Hepatocyte (in vitro differentiated cells): Measurements from ENCODE around the gene KCNS1. TPM values are rescaled to one million over a fixed set of nuclear protein-coding genes. Genes with fewer than 3 reads are reported as not detected.

ENCODE experiments used
- DNase-seq: peaks from one replicate; pipeline ENCODE4 v3.0.0-alpha.2; 2016; ENCODE audit warnings: low spot score
- H2AFZ ChIP-seq: fragments of 200-600 bp; sonication (generic); 2 replicates; pipeline ENCODE4 v1.6.0; 2016; ENCODE audit warnings: antibody characterized with exemption, mild to moderate bottlenecking
- H3K27ac ChIP-seq: fragments of 200-600 bp; sonication (generic); 2 replicates; pipeline ENCODE4 v1.5.1; 2016; ENCODE audit warnings: mild to moderate bottlenecking
- H3K27me3 ChIP-seq: fragments of 200-600 bp; sonication (generic); 2 replicates; pipeline ENCODE4 v1.6.1; 2016
- H3K36me3 ChIP-seq: fragments of 200-600 bp; sonication (generic); replicated peaks from 2 replicates; pipeline ENCODE4 v1.5.1; 2016; ENCODE audit warnings: low read depth; ENCODE audit not compliant: insufficient read depth
- H3K4me1 ChIP-seq: fragments of 200-600 bp; sonication (generic); 2 replicates; pipeline ENCODE4 v1.5.1; 2016; ENCODE audit warnings: mild to moderate bottlenecking, moderate library complexity; ENCODE audit not compliant: insufficient read depth
- H3K4me2 ChIP-seq: fragments of 200-600 bp; sonication (generic); 2 replicates; pipeline ENCODE4 v1.6.0; 2016
- H3K4me3 ChIP-seq: fragments of 200-600 bp; sonication (generic); 2 replicates; pipeline ENCODE4 v1.5.1; 2016; ENCODE audit warnings: mild to moderate bottlenecking
- H3K79me2 ChIP-seq: fragments of 200-600 bp; sonication (generic); 2 replicates; pipeline ENCODE4 v1.6.0; 2017; ENCODE audit warnings: mild to moderate bottlenecking
- H3K9me2 ChIP-seq: fragments of 200-600 bp; sonication (generic); replicated peaks from 2 replicates; pipeline ENCODE4 v1.6.0; 2017; ENCODE audit warnings: mild to moderate bottlenecking; ENCODE audit not compliant: insufficient read depth
- H3K9me3 ChIP-seq: fragments of 200-600 bp; sonication (generic); 2 replicates; pipeline ENCODE4 v1.5.1; 2016; ENCODE audit warnings: low read depth, mild to moderate bottlenecking
- H4K20me1 ChIP-seq: fragments of 200-600 bp; sonication (generic); 2 replicates; pipeline ENCODE4 v1.6.0; 2016; ENCODE audit warnings: mild to moderate bottlenecking; ENCODE audit not compliant: insufficient read depth, poor library complexity, severe bottlenecking
- EZH2 ChIP-seq: fragments of 200-600 bp; sonication (generic); IDR thresholded peaks from 2 replicates; pipeline ENCODE4 v1.6.1; 2016; ENCODE audit warnings: antibody characterized with exemption, mild to moderate bottlenecking, borderline replicate concordance
- EZH2phosphoT487 ChIP-seq: fragments of 200-600 bp; sonication (generic); IDR thresholded peaks from one replicate; pipeline ENCODE4 v1.6.1; 2018; ENCODE audit warnings: antibody characterized with exemption, mild to moderate bottlenecking, low read depth, moderate library complexity; ENCODE audit not compliant: unreplicated experiment, severe bottlenecking
- WGBS: methylation state at CpG from one replicate; pipeline ENCODE4 v1.1.6; 2016; ENCODE audit warnings: low lambda C conversion rate; ENCODE audit errors: missing lambda C conversion rate; 5-methylcytosine and 5-hydroxymethylcytosine counted together
- polyA plus RNA-seq: library from polyadenylated mRNA; unstranded; fragments of >200 nt; fragmentation: Nextera tagmentation; extraction: Ambion mirVana; gene quantifications from 2 replicates; pipeline ENCODE4 v1.2.1, GENCODE V29; 2016
- total RNA-seq: library from RNA; depleted of rRNA; stranded (reverse); fragments of >200 nt; gene quantifications from 2 replicates; pipeline ENCODE4 v1.2.3, GENCODE V29; 2014
- TF ChIP-seq, protein P1 (sequence below): fragments of 200-600 bp; sonication (generic); IDR thresholded peaks from 2 replicates; pipeline ENCODE4 v1.5.1; 2016; ENCODE audit warnings: antibody characterized with exemption, mild to moderate bottlenecking; ENCODE audit not compliant: poor library complexity

The KCNS1 gene
- total and polyA plus RNA-seq, 2 experiments from 2014 or later, result 0.42 to 0.43 TPM

DNA sequence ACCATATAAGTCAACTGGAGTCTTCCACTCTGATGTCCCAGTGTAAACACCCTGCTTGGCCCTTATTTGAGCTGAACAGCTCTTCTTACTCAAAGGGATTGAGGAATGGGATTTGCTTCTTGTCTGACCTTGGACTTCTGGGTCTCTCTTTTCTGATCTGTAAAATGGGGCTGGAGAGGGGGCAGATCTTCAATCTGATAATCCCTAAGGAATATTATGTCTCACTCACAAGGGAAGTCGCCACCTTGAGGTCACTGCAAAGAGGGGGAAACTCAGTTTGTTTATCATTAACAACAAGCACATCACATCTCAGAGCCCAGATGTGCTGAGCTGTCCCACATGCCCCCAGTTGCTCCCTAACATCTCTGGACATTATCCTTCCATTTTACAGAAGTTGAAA lies 15.1 kb downstream of the KCNS1 start:
- peaks cover 3% of the 10 kb centered on the region for H3K9me3 ChIP-seq
- H3K4me3 ChIP-seq, result no peak overlapping the region
- TF ChIP-seq, protein P1, sequence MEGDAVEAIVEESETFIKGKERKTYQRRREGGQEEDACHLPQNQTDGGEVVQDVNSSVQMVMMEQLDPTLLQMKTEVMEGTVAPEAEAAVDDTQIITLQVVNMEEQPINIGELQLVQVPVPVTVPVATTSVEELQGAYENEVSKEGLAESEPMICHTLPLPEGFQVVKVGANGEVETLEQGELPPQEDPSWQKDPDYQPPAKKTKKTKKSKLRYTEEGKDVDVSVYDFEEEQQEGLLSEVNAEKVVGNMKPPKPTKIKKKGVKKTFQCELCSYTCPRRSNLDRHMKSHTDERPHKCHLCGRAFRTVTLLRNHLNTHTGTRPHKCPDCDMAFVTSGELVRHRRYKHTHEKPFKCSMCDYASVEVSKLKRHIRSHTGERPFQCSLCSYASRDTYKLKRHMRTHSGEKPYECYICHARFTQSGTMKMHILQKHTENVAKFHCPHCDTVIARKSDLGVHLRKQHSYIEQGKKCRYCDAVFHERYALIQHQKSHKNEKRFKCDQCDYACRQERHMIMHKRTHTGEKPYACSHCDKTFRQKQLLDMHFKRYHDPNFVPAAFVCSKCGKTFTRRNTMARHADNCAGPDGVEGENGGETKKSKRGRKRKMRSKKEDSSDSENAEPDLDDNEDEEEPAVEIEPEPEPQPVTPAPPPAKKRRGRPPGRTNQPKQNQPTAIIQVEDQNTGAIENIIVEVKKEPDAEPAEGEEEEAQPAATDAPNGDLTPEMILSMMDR, result no peak
- no peak for TF ChIP-seq EZH2
- no peak for TF ChIP-seq EZH2phosphoT487
- WGBS, result 100% methylated on average over 1 of the region's 1 CpG
- H3K36me3 ChIP-seq, result no peaks in the 10 kb centered on the region
- no peaks in the 10 kb centered on the region for H3K9me2 ChIP-seq
- H3K79me2 ChIP-seq, result no peaks in the 10 kb centered on the region
- H3K4me2 ChIP-seq, result no peak overlapping the region
- DNase-seq, result no peak
- no peak overlapping the region for H3K27ac ChIP-seq
- H2AFZ ChIP-seq, result no peak overlapping the region
- peaks cover 4% of the 10 kb centered on the region for H3K4me1 ChIP-seq
- H4K20me1 ChIP-seq, result no peaks in the 10 kb centered on the region
- no peaks in the 10 kb centered on the region for H3K27me3 ChIP-seq

DNA sequence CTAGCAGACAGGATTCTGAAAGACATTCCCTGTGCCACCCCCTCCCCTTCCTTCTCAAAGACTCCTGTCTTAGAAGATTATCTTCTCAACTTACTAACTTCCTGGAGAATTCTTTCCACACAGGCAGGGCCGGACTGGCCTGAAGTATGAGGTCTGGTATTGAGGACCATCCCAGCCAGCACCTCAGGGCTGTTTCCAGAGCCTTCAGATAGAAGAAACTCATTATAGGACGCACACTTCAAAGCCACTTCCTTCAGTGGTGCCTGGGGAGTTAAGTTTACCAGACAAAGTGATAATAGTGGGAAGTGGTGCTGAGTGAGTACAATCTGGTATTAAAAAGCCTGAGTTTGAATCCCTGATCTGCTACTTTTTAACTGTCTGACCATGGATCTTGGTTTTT lies 15.6 kb downstream of the KCNS1 start:
- no peak for TF ChIP-seq EZH2phosphoT487
- TF ChIP-seq, protein P1, result no peak
- no peak for TF ChIP-seq EZH2
- Histone ChIP-seq H3K4me1 (peaks cover 4% of the 10 kb centered on the region), H3K9me3 (peaks cover 3% of the 10 kb centered on the region), H2AFZ (no peak overlapping the region), H3K79me2 (no peaks in the 10 kb centered on the region), H3K4me2 (no peak overlapping the region), H3K27ac (no peak overlapping the region), H3K4me3 (no peak overlapping the region), H3K9me2 (no peaks in the 10 kb centered on the region), H4K20me1 (no peaks in the 10 kb centered on the region), H3K36me3 (no peaks in the 10 kb centered on the region), H3K27me3 (no peaks in the 10 kb centered on the region)
- DNase-seq, result no peak
- 46% methylated on average over 2 of the region's 2 CpGs for WGBS

GRCh38 chr20:45083127-45083526 lies 17.8 kb downstream of the KCNS1 start:
- 100% methylated on average over 1 of the region's 1 CpG for WGBS
- Histone ChIP-seq H3K4me3 (no peak overlapping the region), H3K27me3 (no peaks in the 10 kb centered on the region), H3K9me3 (peaks cover 3% of the 10 kb centered on the region), H3K79me2 (no peaks in the 10 kb centered on the region), H3K4me2 (no peak overlapping the region), H4K20me1 (no peaks in the 10 kb centered on the region), H3K9me2 (no peaks in the 10 kb centered on the region), H2AFZ (no peak overlapping the region), H3K4me1 (peaks cover 4% of the 10 kb centered on the region), H3K36me3 (no peaks in the 10 kb centered on the region), H3K27ac (no peak overlapping the region)
- TF ChIP-seq EZH2 (no peak), EZH2phosphoT487 (no peak)
- TF ChIP-seq, protein P1, result no peak
- DNase-seq, result no peak

DNA sequence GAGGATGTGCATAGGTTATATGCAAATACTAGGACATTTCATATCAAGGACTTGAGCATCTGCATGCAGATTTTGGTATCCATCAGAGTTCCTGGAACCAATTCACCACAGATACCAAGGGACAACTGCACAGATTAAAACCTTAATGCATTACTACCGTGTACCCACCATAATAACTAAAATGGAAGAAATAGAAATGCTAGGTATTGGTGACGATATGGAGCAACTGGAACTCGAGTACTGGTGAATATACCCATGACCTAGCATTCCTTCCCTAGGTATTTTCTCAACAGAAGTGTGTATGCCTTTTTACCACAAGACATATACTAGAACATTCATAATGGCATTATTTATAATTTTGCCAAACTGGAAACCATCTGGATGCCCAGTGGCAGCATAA lies 18.5 kb downstream of the KCNS1 start:
- H3K36me3 ChIP-seq, result no peaks in the 10 kb centered on the region

More for the DNA sequence above, 18.5 kb downstream of the KCNS1 start:
- no peaks in the 10 kb centered on the region for H3K27me3 ChIP-seq
- H3K4me3 ChIP-seq, result no peak overlapping the region
- no peaks in the 10 kb centered on the region for H3K9me2 ChIP-seq
- no peak overlapping the region for H2AFZ ChIP-seq
- H3K4me2 ChIP-seq, result no peak overlapping the region
- DNase-seq, result no peak
- H3K79me2 ChIP-seq, result no peaks in the 10 kb centered on the region
- no peaks in the 10 kb centered on the region for H4K20me1 ChIP-seq
- H3K27ac ChIP-seq, result no peak overlapping the region
- H3K4me1 ChIP-seq, result no peaks in the 10 kb centered on the region
- 97% methylated on average over 3 of the region's 3 CpGs for WGBS
- peaks cover 3% of the 10 kb centered on the region for H3K9me3 ChIP-seq
- TF ChIP-seq EZH2 (no peak), EZH2phosphoT487 (no peak)
- TF ChIP-seq, protein P1, result no peak
